GM19238 (cell line): ENCODE measurements around the gene WSB1.
"Not testable (repeated sequence)": the region's sequence is repeated elsewhere in the genome, so short reads cannot be mapped to it uniquely, and the experiment has no call there.

ENCODE experiments used
- DNase-seq: peaks from one replicate; pipeline ENCODE4 v3.0.0; 2011; ENCODE audit warnings: low spot score; ENCODE audit not compliant: insufficient read length

WSB1 gene

GRCh38 chr17:27315322-27315721, 21.4 kb downstream of the WSB1 start:
- no peak for DNase-seq

- no peak for DNase-seq
Measured at GRCh38 chr17:27315796-27316465, 22.0 kb downstream of the WSB1 start.

- no peak for DNase-seq
Measured at GRCh38 chr17:27318228-27318627, 24.3 kb downstream of the WSB1 start.

GRCh38 chr17:27318633-27319032, 24.7 kb downstream of the WSB1 start:
- no peak for DNase-seq

DNA sequence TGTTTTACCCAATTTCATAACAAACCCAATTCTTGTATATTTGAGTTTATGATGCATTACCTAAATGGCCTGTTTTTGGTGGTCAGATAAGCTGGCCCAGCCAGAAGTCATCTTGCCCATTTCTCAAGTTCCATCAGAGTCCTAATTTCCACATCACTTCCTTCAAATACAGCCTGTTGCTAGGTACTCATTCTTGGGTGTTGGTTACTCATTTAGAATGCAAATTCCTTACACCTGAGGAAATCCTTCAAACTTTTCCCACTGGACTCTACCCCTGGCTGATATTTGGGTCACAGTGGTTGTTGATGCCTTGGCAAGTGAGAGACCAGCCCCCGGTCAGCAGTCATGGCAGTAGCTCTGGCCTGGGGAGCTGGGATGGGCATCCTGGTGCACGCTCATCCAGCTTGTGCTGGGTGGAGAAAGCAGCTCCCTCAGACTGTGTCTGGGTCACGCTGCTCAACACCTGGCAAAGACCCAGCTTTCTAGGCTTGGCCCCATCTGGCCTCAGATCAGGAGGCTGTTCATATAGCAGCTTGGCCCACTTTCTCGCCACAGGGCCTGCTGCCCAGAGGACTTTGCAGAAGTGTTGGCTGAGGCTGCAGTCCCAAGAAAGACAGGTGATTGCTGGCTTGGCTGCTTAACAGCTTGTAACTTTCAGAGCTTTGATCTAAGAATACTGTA, 25.8 kb downstream of the WSB1 start:
- DNase-seq: no peak

GRCh38 chr17:27320222-27320560, 26.3 kb downstream of the WSB1 start:
- DNase-seq: no peak

- DNase-seq: no peak
Measured at GRCh38 chr17:27321372-27321771, 27.5 kb downstream of the WSB1 start.

GRCh38 chr17:27322026-27322425, 28.1 kb downstream of the WSB1 start:
- DNase-seq: no peak

DNA sequence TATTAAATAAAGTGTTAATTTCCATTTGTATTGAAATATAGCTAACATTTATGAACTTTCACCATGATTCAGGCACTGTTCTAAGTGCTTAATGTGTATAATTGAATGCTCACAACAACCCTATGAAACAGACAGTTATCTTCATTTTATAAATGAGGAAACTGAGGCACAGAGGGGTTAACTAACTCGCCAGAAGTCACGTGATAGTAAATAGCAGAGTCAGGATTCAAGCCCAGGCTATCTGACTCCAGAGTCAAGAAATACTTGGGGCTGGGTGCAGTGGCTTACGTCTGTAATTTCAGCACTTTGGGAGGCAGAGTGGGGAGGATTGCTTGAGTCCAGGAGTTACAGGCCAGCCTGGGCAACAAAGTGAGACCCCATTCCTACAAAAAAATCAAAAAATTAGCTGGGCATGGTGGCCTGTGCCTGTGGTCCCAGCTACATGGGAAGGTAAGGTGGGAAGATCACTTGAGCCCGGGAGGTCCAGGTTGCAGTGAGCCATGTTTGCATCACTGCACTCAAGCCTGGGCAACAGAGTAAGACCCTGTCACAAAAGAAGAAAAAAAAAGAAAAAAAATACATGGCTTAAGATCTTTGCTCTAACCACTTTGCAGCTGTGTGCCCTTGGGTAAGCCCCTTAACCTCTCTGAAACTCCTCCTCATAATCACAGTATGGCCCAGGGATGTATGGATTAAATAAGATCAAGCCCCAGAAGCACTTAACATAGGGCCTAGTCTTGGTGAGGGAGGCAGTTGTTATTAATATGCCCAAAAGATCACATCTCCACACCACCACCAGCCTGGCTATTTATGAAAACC, 29.0 kb downstream of the WSB1 start:
- DNase-seq: no peak

- DNase-seq: no peak
Measured at GRCh38 chr17:27323538-27324215, 29.8 kb downstream of the WSB1 start.

GRCh38 chr17:27324771-27325339, 30.9 kb downstream of the WSB1 start:
- DNase-seq: no peak

DNA sequence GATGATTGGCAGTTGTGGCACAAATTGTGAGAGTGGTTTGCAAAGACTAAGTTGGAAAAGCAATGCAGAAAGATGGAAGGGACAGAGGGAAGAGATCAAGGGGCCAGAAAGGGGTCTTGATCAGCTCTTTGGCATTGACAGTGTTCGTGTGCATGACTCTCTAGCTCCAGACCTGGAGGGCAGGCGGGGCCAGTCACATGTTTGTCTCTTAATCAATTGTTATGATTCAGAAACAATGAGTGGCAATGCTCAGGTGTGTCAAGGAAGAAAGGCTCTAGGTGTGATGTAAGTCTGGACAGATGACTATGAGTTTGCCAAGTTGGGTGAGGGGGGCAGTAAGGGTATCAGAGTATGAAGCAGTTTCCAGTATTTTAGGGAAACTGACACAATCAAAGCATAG, 32.1 kb downstream of the WSB1 start:
- DNase-seq: no peak

GRCh38 chr17:27326585-27326984, 32.7 kb downstream of the WSB1 start:
- no peak for DNase-seq

DNA sequence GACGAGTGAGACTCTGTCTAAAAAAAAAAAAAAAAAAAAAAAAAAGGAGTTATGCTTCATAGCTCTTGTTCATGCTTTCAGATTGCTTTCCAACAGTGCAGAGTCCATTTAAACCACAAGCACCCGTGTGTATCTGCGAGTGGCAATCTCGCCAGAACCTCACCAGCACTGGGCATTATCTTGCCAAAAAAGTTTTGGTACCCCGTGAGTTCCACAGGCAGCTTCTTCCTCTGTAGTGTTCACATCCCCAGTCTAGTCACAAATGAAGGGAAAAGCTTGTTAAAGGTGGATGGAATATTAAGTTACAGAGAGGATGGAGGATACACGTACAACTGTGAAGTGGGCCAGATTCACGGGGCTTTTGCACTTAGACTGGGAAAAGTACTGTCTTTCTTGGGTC, 33.5 kb downstream of the WSB1 start:
- no peak for DNase-seq

GRCh38 chr17:27327871-27328270, 34.0 kb downstream of the WSB1 start:
- DNase-seq: no peak

DNA sequence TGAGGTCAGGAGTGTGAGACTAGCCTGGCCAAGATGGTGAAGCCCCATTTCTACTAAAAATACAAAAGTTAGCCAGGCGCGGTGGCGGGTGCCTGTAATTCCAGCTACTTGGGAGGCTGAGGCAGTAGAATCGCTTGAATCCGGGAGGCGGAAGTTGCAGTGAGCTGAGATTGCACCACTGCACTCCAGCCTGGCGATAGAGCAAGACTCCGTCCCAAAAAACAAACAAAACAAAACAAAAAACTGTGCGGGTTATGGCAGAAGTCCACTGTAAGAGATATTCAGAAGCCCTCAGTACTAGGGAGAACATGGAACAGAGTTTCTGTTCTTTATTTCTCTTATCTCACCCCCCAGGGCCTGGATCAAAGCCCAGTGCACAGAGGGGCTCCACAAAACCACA, 34.8 kb downstream of the WSB1 start:
- DNase-seq: not testable (repeated sequence)

DNA sequence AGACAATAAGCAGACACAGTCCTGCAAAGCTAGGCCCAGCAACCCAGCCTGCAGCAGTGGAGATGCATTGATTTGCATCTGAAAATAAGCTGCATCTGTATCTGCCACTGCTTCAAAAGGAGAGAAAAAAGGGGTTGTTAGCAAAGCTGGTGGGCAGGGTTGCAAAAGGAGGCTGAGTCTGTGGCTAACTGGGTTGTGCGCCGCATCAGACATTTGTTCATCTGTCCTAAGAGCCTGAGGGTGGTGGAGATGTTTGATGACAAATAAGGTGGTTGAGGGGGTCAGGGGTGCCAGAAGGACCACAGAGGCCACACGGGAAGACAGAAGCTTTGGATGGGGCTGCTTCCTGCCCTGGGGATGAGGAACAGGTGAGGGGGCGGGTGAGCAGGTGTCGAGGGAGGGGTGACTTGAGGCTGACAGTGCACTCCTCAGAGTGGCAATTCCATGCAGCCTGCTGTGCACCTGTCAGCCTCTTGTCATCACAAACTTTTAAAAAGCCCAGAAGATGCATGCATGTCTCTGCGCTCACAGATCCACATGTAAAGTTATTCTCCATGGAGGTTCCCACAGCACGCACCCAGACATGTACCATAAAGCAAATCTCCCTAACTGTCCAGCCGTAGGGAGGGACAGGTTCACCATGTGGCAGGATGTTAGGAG, 35.4 kb downstream of the WSB1 start:
- DNase-seq: no peak

DNA sequence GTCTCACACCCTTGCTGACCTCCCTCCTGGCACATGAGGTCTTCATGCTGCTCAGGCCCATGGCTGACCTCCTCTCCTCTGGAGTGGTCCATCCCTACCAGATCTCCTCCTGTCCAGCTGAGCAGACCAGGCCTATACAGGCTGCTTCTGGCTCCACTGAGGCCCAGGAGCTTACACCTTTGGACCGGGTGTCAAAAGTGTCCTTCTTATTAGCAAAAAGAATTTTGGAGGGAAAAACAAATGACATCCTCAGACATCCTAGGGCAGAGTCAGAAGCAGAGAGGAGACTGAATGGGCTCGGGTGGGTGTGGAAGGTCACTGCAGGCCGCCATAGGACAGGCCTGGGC, 38.1 kb downstream of the WSB1 start:
- DNase-seq: no peak

- DNase-seq: peak; percentile 79
Measured at GRCh38 chr17:27332485-27333409, 38.8 kb downstream of the WSB1 start.

DNA sequence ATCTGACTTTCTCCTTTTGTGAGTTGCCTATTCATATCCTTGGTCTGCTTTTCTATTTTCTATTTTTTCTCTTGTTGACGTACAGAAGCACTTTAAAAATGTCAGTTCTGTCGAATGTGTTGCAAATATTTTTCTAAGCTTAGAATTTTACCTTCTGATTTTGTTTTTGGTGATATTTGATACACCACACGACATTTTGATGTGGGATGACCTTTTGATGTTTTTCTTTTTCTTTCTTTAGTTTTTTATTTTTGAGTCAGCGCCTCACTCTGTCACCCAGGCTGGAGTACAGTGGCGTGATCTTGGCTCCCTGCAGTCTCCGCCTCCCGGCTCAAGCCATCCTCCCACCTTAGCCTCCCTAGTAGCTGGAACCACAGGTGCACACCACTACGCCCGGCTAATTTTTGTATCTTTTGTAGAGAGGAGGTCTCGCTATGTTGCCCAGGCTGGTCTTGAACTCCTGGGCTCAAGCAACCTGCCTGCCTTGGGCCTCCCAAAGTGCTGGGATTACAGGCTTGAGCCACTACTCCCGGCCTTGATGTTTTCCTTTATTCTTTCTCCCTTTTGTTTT, 39.6 kb downstream of the WSB1 start:
- no peak for DNase-seq
